Measurements from ENCODE around the gene MELK. TPM values are rescaled to one million over a fixed set of nuclear protein-coding genes. Genes with fewer than 3 reads are reported as not detected.

MELK gene
- total RNA-seq, 2 donors from 2014 or later = 0.73 to 1.2 TPM

- no peaks in the 10 kb centered on the region for H3K4me1 Mint-ChIP-seq
- H3K36me3 Mint-ChIP-seq (ENCODE audit: low read depth) = no peaks in the 10 kb centered on the region
- no peak overlapping the region for H3K4me3 Mint-ChIP-seq
- peaks cover 23% of the 10 kb centered on the region for H3K27me3 Mint-ChIP-seq
- no peak overlapping the region for H3K27ac Mint-ChIP-seq
- DNase-seq (no peak), ATAC-seq (no peak)
- no peaks in the 10 kb centered on the region for H3K9me3 ChIP-seq (ENCODE audit: control insufficient read depth, low read length, poor library complexity, severe bottlenecking)
These were observed 141.1 kb downstream of the MELK start for GRCh38 chr9:36713515-36714490.

GRCh38 chr9:36716496-36716895 is 143.8 kb downstream of the MELK start:
- Mint-ChIP-seq H3K4me1 (no peaks in the 10 kb centered on the region), H3K27me3 (peaks cover 30% of the 10 kb centered on the region), H3K4me3 (no peak overlapping the region), H3K36me3 (ENCODE audit: low read depth) (no peaks in the 10 kb centered on the region), H3K27ac (no peak overlapping the region)
- ATAC-seq (no peak), DNase-seq (no peak)
- no peaks in the 10 kb centered on the region for H3K9me3 ChIP-seq (ENCODE audit: control insufficient read depth, low read length, poor library complexity, severe bottlenecking)

- peaks cover 35% of the 10 kb centered on the region for H3K27me3 Mint-ChIP-seq
- no peaks in the 10 kb centered on the region for H3K9me3 ChIP-seq (ENCODE audit: control insufficient read depth, low read length, poor library complexity, severe bottlenecking)
- H3K27ac Mint-ChIP-seq = no peak overlapping the region
- no peaks in the 10 kb centered on the region for H3K4me1 Mint-ChIP-seq
- ATAC-seq = no peak
- no peak overlapping the region for H3K4me3 Mint-ChIP-seq
- no peaks in the 10 kb centered on the region for H3K36me3 Mint-ChIP-seq (ENCODE audit: low read depth)
- no peak for DNase-seq
These were observed 144.6 kb downstream of the MELK start for GRCh38 chr9:36717276-36717675.

GRCh38 chr9:36718612-36719011 is 145.9 kb downstream of the MELK start:
- DNase-seq (no peak), ATAC-seq (no peak)
- no peaks in the 10 kb centered on the region for H3K9me3 ChIP-seq (ENCODE audit: control insufficient read depth, low read length, poor library complexity, severe bottlenecking)
- Mint-ChIP-seq H3K27ac (no peak overlapping the region), H3K27me3 (peaks cover 46% of the 10 kb centered on the region), H3K4me1 (peaks cover 3% of the 10 kb centered on the region), H3K4me3 (no peak overlapping the region), H3K36me3 (ENCODE audit: low read depth) (no peaks in the 10 kb centered on the region)

- Mint-ChIP-seq H3K4me1 (peaks cover 3% of the 10 kb centered on the region), H3K27me3 (peaks cover 42% of the 10 kb centered on the region), H3K36me3 (ENCODE audit: low read depth) (no peaks in the 10 kb centered on the region), H3K4me3 (no peak overlapping the region), H3K27ac (no peak overlapping the region)
- H3K9me3 ChIP-seq (ENCODE audit: control insufficient read depth, low read length, poor library complexity, severe bottlenecking) = no peaks in the 10 kb centered on the region
- DNase-seq = no peak
- no peak for ATAC-seq
These were observed 147.3 kb downstream of the MELK start for GRCh38 chr9:36720043-36720442.

GRCh38 chr9:36721846-36722588 is 149.3 kb downstream of the MELK start:
- no peak overlapping the region for H3K4me3 Mint-ChIP-seq
- H3K4me1 Mint-ChIP-seq = peaks cover 3% of the 10 kb centered on the region
- DNase-seq = no peak
- H3K27ac Mint-ChIP-seq = no peak overlapping the region
- no peaks in the 10 kb centered on the region for H3K36me3 Mint-ChIP-seq (ENCODE audit: low read depth)
- no peaks in the 10 kb centered on the region for H3K9me3 ChIP-seq (ENCODE audit: control insufficient read depth, low read length, poor library complexity, severe bottlenecking)
- H3K27me3 Mint-ChIP-seq = peaks cover 26% of the 10 kb centered on the region
- no peak for ATAC-seq

GRCh38 chr9:36725777-36726356 is 153.2 kb downstream of the MELK start:
- no peak overlapping the region for H3K27ac Mint-ChIP-seq
- no peaks in the 10 kb centered on the region for H3K36me3 Mint-ChIP-seq (ENCODE audit: low read depth)
- H3K4me1 Mint-ChIP-seq = peaks cover 5% of the 10 kb centered on the region
- H3K4me3 Mint-ChIP-seq = no peak overlapping the region
- no peaks in the 10 kb centered on the region for H3K9me3 ChIP-seq (ENCODE audit: control insufficient read depth, low read length, poor library complexity, severe bottlenecking)
- peaks cover 19% of the 10 kb centered on the region for H3K27me3 Mint-ChIP-seq
- DNase-seq = no peak
- no peak for ATAC-seq

Other genes with a start within 250 kb of the MELK start
- gene RNF38, start 172.6 kb upstream of the MELK start, total RNA-seq = 10 to 100 TPM; 87.3 to 94.4 TPM